ENCODE results near the gene TUBB1. TPM values are rescaled to one million over a fixed set of nuclear protein-coding genes. Genes with fewer than 3 reads are reported as not detected.
A peak's percentile ranks its signal among the peaks of the same experiment; 100 is the strongest.

Gene TUBB1
- total and polyA plus RNA-seq, 2 of the 13 experiments (the other 11 are each of a cell fraction or from before 2014, with no cell fraction given): 0.11 to 57.6 TPM

- TF ChIP-seq IKZF5 (CRISPR knock-in tag; IDR thresholded peaks at IDR 0.05) (no peak; the same call in 1 of the 2 replicates), FOXK1 (CRISPR knock-in tag; IDR thresholded peaks at IDR 0.05; ENCODE audit: borderline replicate concordance, low read depth) (no peak), POGZ (CRISPR knock-in tag; IDR thresholded peaks at IDR 0.05) (peak; percentile 37; the same call in 1 of the 2 replicates), SRY (CRISPR knock-in tag; IDR thresholded peaks at IDR 0.05) (peak; percentile 44; the same call in 1 of the 2 replicates), MEIS1 (CRISPR knock-in tag; IDR thresholded peaks at IDR 0.05; ENCODE audit: borderline replicate concordance) (no peak), ZBTB14 (CRISPR knock-in tag; IDR thresholded peaks at IDR 0.05) (0 out of 2 replicates have a peak, but pooled peaks have one; percentile 33), ZNF383 (CRISPR knock-in tag; IDR thresholded peaks at IDR 0.05; ENCODE audit: borderline replicate concordance) (no peak), SP2 (CRISPR knock-in tag; IDR thresholded peaks at IDR 0.05) (peak; percentile 26; the same call in 1 of the 2 replicates), ZBTB42 (CRISPR knock-in tag; IDR thresholded peaks at IDR 0.05) (no peak), CC2D1A (CRISPR knock-in tag; IDR thresholded peaks at IDR 0.05) (no peak), NAIF1 (CRISPR knock-in tag; IDR thresholded peaks at IDR 0.05; ENCODE audit: borderline replicate concordance) (no peak), NBN (conservative IDR thresholded peaks at IDR 0.05) (no peak), FOSL2 (CRISPR knock-in tag; IDR thresholded peaks at IDR 0.05) (peak; percentile 82), FOXA1 (IDR thresholded peaks at IDR 0.05) (no peak), FOXA1 (CRISPR knock-in tag; IDR thresholded peaks at IDR 0.05) (peak; percentile 81), ZNF230 (CRISPR knock-in tag; IDR thresholded peaks at IDR 0.05) (no peak), YEATS2 (CRISPR knock-in tag; IDR thresholded peaks at IDR 0.05; ENCODE audit: borderline replicate concordance) (no peak; the same call in 1 of the 2 replicates), ZNF414 (CRISPR knock-in tag; IDR thresholded peaks at IDR 0.05) (no peak), ZNF75D (CRISPR knock-in tag; IDR thresholded peaks at IDR 0.05; ENCODE audit: borderline replicate concordance) (no peak), ZNF567 (CRISPR knock-in tag; IDR thresholded peaks at IDR 0.05; ENCODE audit: borderline replicate concordance) (no peak; the same call in 1 of the 2 replicates), NPAS2 (CRISPR knock-in tag; IDR thresholded peaks at IDR 0.05; ENCODE audit: borderline replicate concordance) (no peak), ZNF329 (CRISPR knock-in tag; IDR thresholded peaks at IDR 0.05; ENCODE audit: low read depth) (no peak), ZNF343 (CRISPR knock-in tag; IDR thresholded peaks at IDR 0.05) (no peak), BRCA1 (CRISPR knock-in tag; IDR thresholded peaks at IDR 0.05) (no peak), TEAD2 (CRISPR knock-in tag; IDR thresholded peaks at IDR 0.05) (0 out of 2 replicates have a peak, but pooled peaks have one; percentile 28), ZNF138 (CRISPR knock-in tag; IDR thresholded peaks at IDR 0.05; ENCODE audit: low read depth) (peak; percentile 9; the same call in 1 of the 2 replicates), ZBTB2 (CRISPR knock-in tag; IDR thresholded peaks at IDR 0.05; ENCODE audit: low read depth) (no peak), ZNF224 (CRISPR knock-in tag; IDR thresholded peaks at IDR 0.05) (no peak)
Observed at GRCh38 chr20:58995461-58996225, 23.6 kb upstream of the TUBB1 start (continued).
